Bronchial epithelial cell (primary cell): ENCODE measurements around the gene NPIPB6. TPM values are rescaled to one million over a fixed set of nuclear protein-coding genes. Genes with fewer than 3 reads are reported as not detected.

Source experiments
- DNase-seq: peaks from one replicate; pipeline ENCODE4 v3.0.0-alpha.2; 2010; ENCODE audit warnings: low read depth
- FAIRE-seq: peaks from 2 replicates; lab custom pipeline; 2011; peaks lifted over from hg19 to GRCh38; lab: Jason Lieb, UNC
- H3K27me3 ChIP-seq: 2 replicates; pipeline ENCODE4 v1.5.1; 2011; ENCODE audit warnings: low read length; ENCODE audit not compliant: control insufficient read depth, insufficient read depth
- H3K36me3 ChIP-seq: 2 replicates; pipeline ENCODE4 v1.5.1; 2011; ENCODE audit warnings: low read length; ENCODE audit not compliant: control insufficient read depth, insufficient read depth
- H3K4me3 ChIP-seq: 2 replicates; pipeline ENCODE4 v1.5.1; 2011; ENCODE audit warnings: mild to moderate bottlenecking, low read depth, low read length, control low read depth
- total RNA-seq: library from RNA; depleted of rRNA; stranded (reverse); fragments of >200 nt; gene quantifications from 2 replicates; pipeline ENCODE4 v1.2.1, GENCODE V29; 2014
- TF ChIP-seq, protein P1 (sequence below): IDR thresholded peaks from 2 replicates; pipeline ENCODE4 v1.5.1; 2011; ENCODE audit warnings: mild to moderate bottlenecking, moderate library complexity, low read length, control low read depth, inconsistent platforms; ENCODE audit not compliant: insufficient read depth, severe bottlenecking

Gene NPIPB6
- total RNA-seq, 1 donor from 2014 or later, result 0.79 TPM

DNA sequence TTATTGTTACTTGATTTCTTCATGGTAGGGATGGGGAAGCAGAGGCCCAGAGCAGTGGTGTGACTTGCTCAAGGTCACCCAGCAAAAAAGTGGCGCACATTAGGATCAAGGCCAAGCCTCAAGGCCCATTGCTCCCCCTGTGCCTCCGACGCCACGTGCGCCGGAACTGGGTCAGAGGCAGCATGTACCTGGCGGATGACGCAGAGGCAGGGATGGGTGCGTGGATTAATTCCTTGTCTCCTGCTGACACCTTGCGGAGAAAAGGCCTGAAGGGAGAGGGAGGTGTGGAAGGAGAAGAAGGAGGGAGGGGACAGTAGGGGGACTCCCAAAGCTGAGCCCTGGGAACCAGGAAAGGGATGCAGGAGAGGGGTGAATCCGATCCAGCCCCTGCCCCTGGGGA lies 52.5 kb downstream of the NPIPB6 start:
- Histone ChIP-seq H3K36me3 (no peaks in the 10 kb centered on the region), H3K4me3 (no peak overlapping the region), H3K27me3 (no peaks in the 10 kb centered on the region)
- TF ChIP-seq, protein P1, sequence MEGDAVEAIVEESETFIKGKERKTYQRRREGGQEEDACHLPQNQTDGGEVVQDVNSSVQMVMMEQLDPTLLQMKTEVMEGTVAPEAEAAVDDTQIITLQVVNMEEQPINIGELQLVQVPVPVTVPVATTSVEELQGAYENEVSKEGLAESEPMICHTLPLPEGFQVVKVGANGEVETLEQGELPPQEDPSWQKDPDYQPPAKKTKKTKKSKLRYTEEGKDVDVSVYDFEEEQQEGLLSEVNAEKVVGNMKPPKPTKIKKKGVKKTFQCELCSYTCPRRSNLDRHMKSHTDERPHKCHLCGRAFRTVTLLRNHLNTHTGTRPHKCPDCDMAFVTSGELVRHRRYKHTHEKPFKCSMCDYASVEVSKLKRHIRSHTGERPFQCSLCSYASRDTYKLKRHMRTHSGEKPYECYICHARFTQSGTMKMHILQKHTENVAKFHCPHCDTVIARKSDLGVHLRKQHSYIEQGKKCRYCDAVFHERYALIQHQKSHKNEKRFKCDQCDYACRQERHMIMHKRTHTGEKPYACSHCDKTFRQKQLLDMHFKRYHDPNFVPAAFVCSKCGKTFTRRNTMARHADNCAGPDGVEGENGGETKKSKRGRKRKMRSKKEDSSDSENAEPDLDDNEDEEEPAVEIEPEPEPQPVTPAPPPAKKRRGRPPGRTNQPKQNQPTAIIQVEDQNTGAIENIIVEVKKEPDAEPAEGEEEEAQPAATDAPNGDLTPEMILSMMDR, result no peak
- DNase-seq, result no peak
- no peak for FAIRE-seq

DNA sequence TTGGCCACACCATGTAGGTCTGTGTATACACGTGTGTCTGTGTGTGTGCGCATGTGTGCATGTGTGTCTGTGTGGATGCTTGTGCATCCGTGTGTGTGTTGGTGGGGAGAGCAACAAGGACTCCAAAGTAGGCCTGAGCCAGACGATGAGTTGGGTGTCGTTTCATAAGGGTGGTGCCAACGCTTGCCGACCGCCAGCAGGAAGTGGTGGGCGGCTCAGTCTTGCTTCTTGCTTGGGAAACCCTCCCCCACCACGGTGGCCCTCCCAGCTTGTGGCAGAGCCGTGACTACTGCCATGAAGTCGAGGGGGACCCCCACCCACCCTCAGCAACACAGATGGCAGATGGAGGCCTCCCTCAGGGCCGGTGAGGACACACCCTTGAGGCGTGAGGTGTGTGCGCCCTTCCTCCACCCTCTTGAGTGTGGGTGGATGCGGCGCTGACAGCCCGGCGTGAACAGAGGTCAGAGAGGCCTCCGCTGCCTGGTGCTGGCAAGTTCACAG lies 53.4 kb downstream of the NPIPB6 start:
- Histone ChIP-seq H3K36me3 (no peaks in the 10 kb centered on the region), H3K27me3 (no peaks in the 10 kb centered on the region), H3K4me3 (no peak overlapping the region)
- DNase-seq (no peak), FAIRE-seq (no peak)
- TF ChIP-seq, protein P1, result no peak

DNA sequence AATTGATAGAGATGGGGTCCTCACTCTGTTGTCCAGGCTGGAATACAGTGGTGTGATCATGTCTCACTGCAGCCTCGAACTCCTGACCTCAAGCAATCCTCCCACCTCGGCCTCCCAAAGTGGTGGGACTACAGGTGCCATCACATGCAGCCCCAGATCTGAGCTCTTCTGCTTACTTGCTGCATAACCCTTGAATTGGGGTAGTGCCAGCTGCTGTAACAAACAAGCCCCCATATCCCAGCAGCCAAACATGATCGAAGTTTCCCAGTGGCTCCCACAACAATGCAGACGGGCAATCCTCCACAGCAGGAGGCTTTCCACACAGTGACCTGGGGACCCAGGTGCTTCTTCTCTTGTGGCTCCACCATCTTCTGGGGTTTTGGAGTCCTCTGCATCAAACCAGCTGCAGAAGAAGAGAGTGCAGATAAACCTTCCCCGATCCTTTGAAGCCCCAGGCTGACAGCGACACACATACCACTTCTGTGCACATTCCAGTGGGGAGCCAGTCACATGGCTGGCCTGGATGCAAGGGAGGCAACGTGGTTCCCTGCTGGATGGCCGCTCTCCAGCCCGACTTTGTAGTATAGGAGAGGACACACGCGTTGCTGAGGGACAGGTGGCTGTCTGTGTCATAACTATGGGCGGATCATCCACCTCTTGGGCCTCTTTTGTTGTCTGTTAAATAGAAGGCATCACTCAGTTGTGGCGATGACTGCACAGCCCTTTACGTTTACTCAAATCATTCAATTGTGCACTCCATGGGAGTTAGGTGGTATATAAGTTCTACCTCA lies 54.3 kb downstream of the NPIPB6 start:
- no peak for FAIRE-seq
- no peak for DNase-seq
- TF ChIP-seq, protein P1, result no peak
- no peak overlapping the region for H3K4me3 ChIP-seq
- no peaks in the 10 kb centered on the region for H3K27me3 ChIP-seq
- no peaks in the 10 kb centered on the region for H3K36me3 ChIP-seq

DNA sequence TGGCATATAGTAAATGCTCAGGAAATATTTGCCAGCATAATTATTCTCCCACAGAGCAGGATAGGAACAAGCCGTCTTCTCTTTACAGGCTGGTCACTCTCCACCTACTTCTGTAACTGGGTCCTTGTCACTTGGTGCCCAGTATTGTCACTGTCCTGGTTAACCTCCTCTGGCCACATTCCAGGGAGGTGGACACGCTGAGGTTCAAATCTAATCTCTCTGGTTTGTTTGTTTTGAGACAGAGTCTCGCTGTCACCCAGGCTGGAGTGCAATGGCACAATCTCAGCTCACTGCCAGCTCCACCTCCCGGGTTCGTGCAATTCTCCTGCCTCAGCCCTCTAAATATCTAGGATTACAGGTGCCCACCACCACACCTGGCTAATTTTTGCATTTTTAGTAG lies 55.4 kb downstream of the NPIPB6 start:
- DNase-seq (no peak), FAIRE-seq (no peak)
- Histone ChIP-seq H3K4me3 (no peak overlapping the region), H3K36me3 (no peaks in the 10 kb centered on the region), H3K27me3 (no peaks in the 10 kb centered on the region)
- TF ChIP-seq, protein P1, result no peak

DNA sequence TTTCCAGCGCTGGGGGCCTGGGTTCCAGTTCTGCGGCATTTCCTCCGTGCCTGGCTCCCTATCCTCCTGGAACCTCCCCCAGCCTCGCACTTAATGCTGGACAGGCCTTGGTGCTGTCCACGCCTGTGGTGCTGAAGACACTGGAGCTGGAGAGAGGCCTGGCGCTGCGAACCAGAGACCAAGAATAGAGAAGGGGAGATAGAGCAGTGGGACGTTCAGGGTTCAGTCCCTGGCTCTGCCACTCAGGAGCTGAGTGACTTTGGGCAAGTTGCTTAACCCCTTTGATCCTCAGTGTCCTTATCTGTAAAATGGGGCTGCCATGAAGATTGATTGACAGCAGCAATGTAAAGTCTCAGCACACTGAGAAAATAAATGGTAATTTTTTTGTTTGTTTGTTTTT lies 59.1 kb downstream of the NPIPB6 start:
- TF ChIP-seq, protein P1, result no peak
- DNase-seq (no peak), FAIRE-seq (no peak)
- H3K27me3 ChIP-seq, result no peaks in the 10 kb centered on the region
- no peak overlapping the region for H3K4me3 ChIP-seq
- H3K36me3 ChIP-seq, result no peaks in the 10 kb centered on the region
